ENCODE measurements around the gene SLX1A. TPM values are rescaled to one million over a fixed set of nuclear protein-coding genes. Genes with fewer than 3 reads are reported as not detected.
"Not testable (repeated sequence)": the region's sequence is repeated elsewhere in the genome, so short reads cannot be mapped to it uniquely, and the experiment has no call there.

Gene SLX1A
- total and polyA plus RNA-seq, 9 of the 15 experiments (the other 6 are each of a cell fraction or from before 2014, with no cell fraction given) = 2.3 to 86.5 (median 11.6) TPM

DNA sequence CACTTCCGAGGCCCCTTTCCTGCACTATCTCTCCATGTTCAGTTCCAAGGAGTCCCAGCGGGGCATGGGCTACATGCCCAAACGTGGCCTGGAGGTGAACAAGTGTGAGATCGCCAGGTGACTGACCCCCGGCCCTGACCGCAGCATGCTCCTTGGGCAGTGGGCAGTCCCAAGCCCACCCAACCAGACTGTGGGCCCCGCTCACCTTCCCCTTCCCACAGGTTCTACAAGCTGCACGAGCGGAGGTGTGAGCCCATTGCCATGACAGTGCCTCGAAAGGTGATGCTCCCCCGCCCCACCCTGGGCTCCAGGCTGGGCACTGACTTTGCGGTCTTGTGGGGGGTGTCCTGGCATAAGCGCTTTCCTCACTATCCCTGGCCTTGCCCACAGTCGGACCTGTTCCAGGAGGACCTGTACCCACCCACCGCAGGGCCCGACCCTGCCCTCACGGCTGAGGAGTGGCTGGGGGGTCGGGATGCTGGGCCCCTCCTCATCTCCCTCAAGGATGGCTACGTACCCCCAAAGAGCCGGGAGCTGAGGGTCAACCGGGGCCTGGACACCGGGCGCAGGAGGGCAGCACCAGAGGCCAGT is 5.6 kb upstream of the SLX1A start:
- H3K4me1 ChIP-seq (replicated peaks in 1 of 2; ENCODE audit: control insufficient read depth in 2 of 2, insufficient read depth in 2 of 2, low read length in 2 of 2) = peaks cover 32 to 53% of the 10 kb centered on the region in 2 experiments
- FAIRE-seq (no peak), ATAC-seq (no peak), DNase-seq (ENCODE audit: extremely low read depth in 1 of 4, low spot score in 3 of 4) (no peak)
- ChIA-PET POLR2A (interaction anchor here (1.2 kb wide), 1 partner anchor 9 kb away, joined by 4 read pairs; no protein-coding TSS in a partner anchor), CTCF (ENCODE audit: low intra/inter-chr PET ratio) (no interaction called here)
- 86% methylated on average over 14 of the region's 23 CpGs for WGBS (ENCODE audit: insufficient coverage, low coverage, missing lambda C conversion rate)
- TF ChIP-seq POLR2G (IDR thresholded peaks at IDR 0.05; ENCODE audit: low read depth, low read length) = peak; percentile 35; the same call in 1 of the 2 replicates
- TF ChIP-seq, protein P1, sequence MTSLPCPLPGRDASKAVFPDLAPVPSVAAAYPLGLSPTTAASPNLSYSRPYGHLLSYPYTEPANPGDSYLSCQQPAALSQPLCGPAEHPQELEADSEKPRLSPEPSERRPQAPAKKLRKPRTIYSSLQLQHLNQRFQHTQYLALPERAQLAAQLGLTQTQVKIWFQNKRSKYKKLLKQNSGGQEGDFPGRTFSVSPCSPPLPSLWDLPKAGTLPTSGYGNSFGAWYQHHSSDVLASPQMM (CRISPR knock-in tag; IDR thresholded peaks at IDR 0.05) = no peak
- no peaks in the 10 kb centered on the region for H3K27me3 ChIP-seq (ENCODE audit: control insufficient read depth in 2 of 2, insufficient read depth in 2 of 2, low read length in 2 of 2)
- H3K4me2 ChIP-seq (ENCODE audit: insufficient read depth, low read length) = no peak overlapping the region
- no peaks in the 10 kb centered on the region for H3K79me2 ChIP-seq (ENCODE audit: control insufficient read depth, insufficient read depth, low read length)
- no peak overlapping the region for H3K27ac ChIP-seq (ENCODE audit: extremely low read depth, low read depth, low read length)
- H2AFZ ChIP-seq (ENCODE audit: low read depth, low read length) = no peak overlapping the region
- no peaks in the 10 kb centered on the region for H3K9me1 ChIP-seq (ENCODE audit: control insufficient read depth, insufficient read depth, low read length)
- 0 out of 3 replicates have a peak, but pooled peaks cover 3% of the 10 kb centered on the region for H3K36me3 ChIP-seq (ENCODE audit: control insufficient read depth, insufficient read depth, low read length)
- peak overlapping the region in 1 of 2 experiments; percentile 58; a peak in 1 of 4 replicates for H3K9ac ChIP-seq (ENCODE audit: insufficient read depth in 1 of 2, low read depth in 2 of 2, low read length in 2 of 2)
- no peaks in the 10 kb centered on the region for H3K9me3 ChIP-seq (replicated peaks; ENCODE audit: control insufficient read depth, insufficient read depth, low read depth, low read length)
- in situ Hi-C loops (cut with MboI) (loop anchor here (5.0 kb wide), 1 partner anchor 736 kb away; the partner anchor contains the start of genes BOLA2 and SLX1B), intact Hi-C loops (cut with micrococcal nuclease) (no loop called here)
- H3K4me3 ChIP-seq = no peak overlapping the region
- H4K20me1 ChIP-seq (replicated peaks; ENCODE audit: control insufficient read depth, insufficient read depth, low read length) = no peaks in the 10 kb centered on the region
- BruUV-seq (replicated peaks) = TSS peak; percentile 34

DNA sequence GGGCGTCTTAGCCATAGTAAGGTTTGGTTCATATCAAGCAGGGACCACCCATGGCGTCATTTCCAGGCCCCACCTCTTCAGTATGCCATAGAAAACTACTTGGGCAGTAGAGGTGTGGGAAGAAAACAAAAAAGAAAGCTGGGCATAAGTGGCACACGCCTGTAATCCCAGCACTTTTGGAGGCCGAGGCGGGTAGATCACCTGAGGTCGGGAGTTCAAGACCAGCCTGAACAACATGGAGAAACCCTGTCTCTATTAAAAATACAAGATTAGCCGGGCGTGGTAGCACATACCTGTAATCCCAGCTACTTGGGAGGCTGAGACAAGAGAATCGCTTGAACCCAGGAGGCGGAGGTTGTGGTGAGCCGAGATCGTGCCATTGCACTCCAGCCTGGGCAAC is 2.5 kb upstream of the SLX1A start:
- intact Hi-C loops (cut with micrococcal nuclease); H4K20me1 ChIP-seq (replicated peaks; ENCODE audit: control insufficient read depth, insufficient read depth, low read length); H3K27ac ChIP-seq (ENCODE audit: extremely low read depth, low read depth, low read length); H2AFZ ChIP-seq (ENCODE audit: low read depth, low read length); CTCF ChIA-PET (ENCODE audit: low intra/inter-chr PET ratio); H3K9me3 ChIP-seq (replicated peaks; ENCODE audit: control insufficient read depth, insufficient read depth, low read depth, low read length); H3K9me1 ChIP-seq (ENCODE audit: control insufficient read depth, insufficient read depth, low read length); FAIRE-seq; H3K79me2 ChIP-seq (ENCODE audit: control insufficient read depth, insufficient read depth, low read length); BruUV-seq (replicated peaks); H3K36me3 ChIP-seq (ENCODE audit: control insufficient read depth, insufficient read depth, low read length); H3K4me2 ChIP-seq (ENCODE audit: insufficient read depth, low read length); DNase-seq (ENCODE audit: extremely low read depth in 1 of 4, low spot score in 3 of 4); H3K27me3 ChIP-seq (ENCODE audit: control insufficient read depth in 2 of 2, insufficient read depth in 2 of 2, low read length in 2 of 2); POLR2A ChIA-PET; H3K4me3 ChIP-seq; H3K9ac ChIP-seq (ENCODE audit: insufficient read depth in 1 of 2, low read depth in 2 of 2, low read length in 2 of 2); ATAC-seq: not testable (repeated sequence)
- in situ Hi-C loops (cut with MboI) = loop anchor here (10.0 kb wide), 1 partner anchor 214 kb away; the partner anchor contains the start of gene ZNF771
- WGBS (ENCODE audit: insufficient coverage, low coverage, missing lambda C conversion rate) = 93% methylated on average over 4 of the region's 12 CpGs
- peaks cover 11 to 25% of the 10 kb centered on the region in 2 experiments for H3K4me1 ChIP-seq (replicated peaks in 1 of 2; ENCODE audit: control insufficient read depth in 2 of 2, insufficient read depth in 2 of 2, low read length in 2 of 2)

DNA sequence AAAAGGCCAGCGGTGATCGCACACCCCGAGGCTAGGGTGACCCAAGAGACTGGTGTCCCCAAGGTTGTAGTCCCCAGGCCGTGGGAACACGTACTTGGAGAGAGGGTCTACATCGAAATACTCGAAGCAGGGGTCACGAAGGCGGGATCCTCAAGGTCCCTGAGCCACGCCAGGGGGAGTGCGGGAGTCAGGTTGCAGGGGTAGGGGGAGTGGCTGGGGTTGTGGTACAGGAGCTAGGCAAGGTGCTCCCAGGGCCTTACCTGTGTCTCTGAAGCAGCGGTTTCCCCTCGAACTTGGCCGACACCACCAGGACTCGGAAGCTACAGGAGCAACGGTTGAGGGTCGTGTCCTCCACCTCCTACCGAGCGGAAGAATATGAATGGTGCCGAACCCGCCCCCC is 577 bp upstream of the SLX1A start:
- intact Hi-C loops (cut with micrococcal nuclease); H3K4me1 ChIP-seq (replicated peaks in 1 of 2; ENCODE audit: control insufficient read depth in 2 of 2, insufficient read depth in 2 of 2, low read length in 2 of 2); H2AFZ ChIP-seq (ENCODE audit: low read depth, low read length); H3K36me3 ChIP-seq (ENCODE audit: control insufficient read depth, insufficient read depth, low read length); H3K9me1 ChIP-seq (ENCODE audit: control insufficient read depth, insufficient read depth, low read length); DNase-seq (ENCODE audit: extremely low read depth in 1 of 4, low spot score in 3 of 4); H3K4me2 ChIP-seq (ENCODE audit: insufficient read depth, low read length); H3K27me3 ChIP-seq (ENCODE audit: control insufficient read depth in 2 of 2, insufficient read depth in 2 of 2, low read length in 2 of 2); CTCF ChIA-PET (ENCODE audit: low intra/inter-chr PET ratio); H3K27ac ChIP-seq (ENCODE audit: extremely low read depth, low read depth, low read length); H3K9me3 ChIP-seq (replicated peaks; ENCODE audit: control insufficient read depth, insufficient read depth, low read depth, low read length); H3K9ac ChIP-seq (ENCODE audit: insufficient read depth in 1 of 2, low read depth in 2 of 2, low read length in 2 of 2); H3K79me2 ChIP-seq (ENCODE audit: control insufficient read depth, insufficient read depth, low read length); POLR2A ChIA-PET; H3K4me3 ChIP-seq; H4K20me1 ChIP-seq (replicated peaks; ENCODE audit: control insufficient read depth, insufficient read depth, low read length); BruUV-seq (replicated peaks): not testable (repeated sequence)
- peak; percentile 70 for ATAC-seq
- in situ Hi-C loops (cut with MboI) = loop anchor here (10.0 kb wide), 1 partner anchor 212 kb away; the partner anchor contains the start of gene ZNF771
- peak; percentile 89 for FAIRE-seq
- WGBS (ENCODE audit: insufficient coverage, low coverage, missing lambda C conversion rate) = no CpG with 5 or more reads among the region's 21 CpGs

All from K562 (cell line).